Articular chondrocyte of knee joint (primary cell): ENCODE results near the gene DAB1. TPM values are rescaled to one million over a fixed set of nuclear protein-coding genes. Genes with fewer than 3 reads are reported as not detected.

ENCODE experiments used
- total RNA-seq: library from RNA; depleted of rRNA; stranded (reverse); fragments of >200 nt; gene quantifications from 2 replicates; pipeline ENCODE4 v1.2.3, GENCODE V29; 2012

The DAB1 gene
- total RNA-seq, result not detected in 2 replicates

GRCh38 chr1:57423656-57424211 lies at the start of gene DAB1:
TSS of gene DAB1 (minus strand) at chr1:57424060. CDS start at chr1:57291030, 133,030 bp downstream.

GRCh38 chr1:56965916-56966697 lies 457.8 kb downstream of the DAB1 start, which contains the start of gene C8B:
TSS of gene C8B (minus strand) at chr1:56966015. CDS start at chr1:56965948, 67 bp downstream.

